Lung (tissue), 12 donors: Measurements from ENCODE around the gene CSGALNACT2. TPM values are rescaled to one million over a fixed set of nuclear protein-coding genes. Genes with fewer than 3 reads are reported as not detected.

ENCODE experiments used
- ATAC-seq: fragments of 200-7000 bp; cut with Tn5 transposase; one replicate; pipeline ENCODE4 v1.9.1; 2020; ENCODE audit warnings: moderate number of reproducible peaks; ENCODE audit not compliant: insufficient read depth, low FRiP score
- DNase-seq, 3 donors: peaks; one replicate each; pipeline ENCODE4 v3.0.0-alpha.2; 2013 to 2017
- H3K27ac ChIP-seq, 2 donors: one replicate each; pipeline ENCODE4 v1.5.1; 2013; ENCODE audit warnings: mild to moderate bottlenecking in 2 of 2, moderate library complexity in 2 of 2, control low read depth in 1 of 2, inconsistent platforms in 1 of 2, low read depth in 1 of 2, low read length in 1 of 2
- H3K27me3 ChIP-seq, 3 donors: one replicate each; pipeline ENCODE4 v1.5.1; 2013; ENCODE audit warnings: low read length in 2 of 3; ENCODE audit not compliant: control insufficient read depth in 3 of 3, insufficient read depth in 3 of 3
- H3K36me3 ChIP-seq, 4 donors: one replicate each; pipeline ENCODE4 v1.5.1; 2013; ENCODE audit warnings: low read length in 4 of 4, mild to moderate bottlenecking in 1 of 4, moderate library complexity in 1 of 4; ENCODE audit not compliant: control insufficient read depth in 4 of 4, insufficient read depth in 4 of 4
- H3K4me1 ChIP-seq, 5 donors: one replicate each; pipeline ENCODE4 v1.5.1; 2013; ENCODE audit warnings: low read length in 5 of 5, mild to moderate bottlenecking in 2 of 5, moderate library complexity in 1 of 5; ENCODE audit not compliant: control insufficient read depth in 5 of 5, insufficient read depth in 5 of 5
- H3K4me3 ChIP-seq: one replicate; pipeline ENCODE4 v1.5.1; 2013; ENCODE audit warnings: mild to moderate bottlenecking, control low read depth, moderate library complexity
- H3K9ac ChIP-seq, 2 donors: one replicate each; pipeline ENCODE4 v1.5.1; 2013; ENCODE audit warnings: low read length in 2 of 2, control low read depth in 1 of 2; ENCODE audit not compliant: insufficient read depth in 1 of 2
- H3K9me3 ChIP-seq, 4 donors: one replicate each; pipeline ENCODE4 v1.5.1; 2013; ENCODE audit warnings: low read length in 3 of 4, mild to moderate bottlenecking in 1 of 4, moderate library complexity in 1 of 4; ENCODE audit not compliant: control insufficient read depth in 4 of 4, insufficient read depth in 3 of 4
- WGBS, 2 donors: extraction: QIAGEN DNeasy Blood & Tissue Kit; methylation state at CpG; one replicate each; pipeline ENCODE4 v1.1.7; 2013; 5-methylcytosine and 5-hydroxymethylcytosine counted together
- polyA plus RNA-seq, 2 donors: library from polyadenylated mRNA; stranded (reverse); fragments of 200-250 nt; gene quantifications; one replicate each; pipeline ENCODE4 v1.2.1, GENCODE V29; 2013
- total RNA-seq, 2 donors: library from RNA; depleted of rRNA in 1 of 2; stranded (reverse); fragments of >200 nt in 1 of 2; gene quantifications; one replicate each; pipeline ENCODE4 v1.2.1, GENCODE V29; 2014 to 2021
- TF ChIP-seq, protein P1 (sequence below): IDR thresholded peaks from 2 replicates; pipeline ENCODE4 v1.5.1; 2012; ENCODE audit warnings: mild to moderate bottlenecking; ENCODE audit errors: control extremely low read depth, extremely low read depth
- donor health status: control.
- donor health status: control.
- donor health status: Bipolar disorder and iron deficiency.
- donor health status: healthy.
- donor health status: DM: yes; HTN: yes; CAD: no.

Gene CSGALNACT2
- total and polyA plus RNA-seq, 4 donors: 9.8 to 48.4 (median 33.3) TPM

DNA sequence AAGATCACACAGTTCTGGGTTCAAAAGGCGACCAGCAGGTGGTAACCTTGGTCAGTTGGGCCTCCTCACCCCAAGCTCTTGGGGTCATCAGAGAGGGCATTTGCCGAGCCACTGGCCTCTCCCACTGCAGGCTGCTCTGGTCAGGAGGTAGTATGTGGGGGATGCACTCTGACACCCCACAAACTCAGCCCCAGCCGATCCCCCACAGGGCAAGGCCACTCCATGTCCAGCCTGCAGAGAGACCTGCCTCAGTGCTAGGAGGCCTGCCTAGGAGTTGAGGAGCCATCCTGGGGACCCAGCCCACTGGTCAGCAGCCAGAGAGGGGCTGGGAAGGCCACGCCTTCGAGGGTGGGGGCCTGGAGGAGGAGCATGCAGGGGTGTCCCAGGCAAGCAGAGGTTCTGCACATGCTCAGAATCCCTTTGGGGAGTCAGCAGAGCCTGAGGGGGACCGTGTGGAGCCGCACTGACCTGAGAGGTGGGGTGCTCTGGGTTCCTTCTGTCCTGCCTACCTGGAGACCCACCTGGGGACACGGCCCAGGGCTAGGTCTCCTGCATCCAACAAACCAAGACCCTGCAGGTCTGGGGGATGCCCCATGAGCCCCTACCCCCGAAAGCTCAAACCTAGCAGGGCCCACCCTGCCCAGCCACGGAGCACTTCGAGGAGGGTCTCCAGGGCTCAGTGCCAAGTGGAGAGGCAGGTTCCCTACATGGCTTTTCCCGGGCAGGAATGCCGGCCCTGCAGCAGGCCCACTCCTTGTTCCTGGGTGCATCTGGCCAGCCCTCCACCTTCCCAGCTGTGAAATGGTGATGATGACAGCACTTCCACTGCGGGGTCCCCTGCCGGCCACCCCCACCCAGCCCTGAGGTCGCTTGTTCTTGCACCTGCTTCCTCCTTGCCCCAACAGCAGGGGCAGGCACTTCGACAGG, 70.2 kb downstream of the CSGALNACT2 start:
- H3K27me3 ChIP-seq: no peaks in the 10 kb centered on the region
- H3K4me1 ChIP-seq: peaks cover 0 to 2% (median 0%) of the 10 kb centered on the region in 5 donors
- peaks cover 0 to 3% (median 0%) of the 10 kb centered on the region in 4 donors for H3K9me3 ChIP-seq
- TF ChIP-seq, protein P1, sequence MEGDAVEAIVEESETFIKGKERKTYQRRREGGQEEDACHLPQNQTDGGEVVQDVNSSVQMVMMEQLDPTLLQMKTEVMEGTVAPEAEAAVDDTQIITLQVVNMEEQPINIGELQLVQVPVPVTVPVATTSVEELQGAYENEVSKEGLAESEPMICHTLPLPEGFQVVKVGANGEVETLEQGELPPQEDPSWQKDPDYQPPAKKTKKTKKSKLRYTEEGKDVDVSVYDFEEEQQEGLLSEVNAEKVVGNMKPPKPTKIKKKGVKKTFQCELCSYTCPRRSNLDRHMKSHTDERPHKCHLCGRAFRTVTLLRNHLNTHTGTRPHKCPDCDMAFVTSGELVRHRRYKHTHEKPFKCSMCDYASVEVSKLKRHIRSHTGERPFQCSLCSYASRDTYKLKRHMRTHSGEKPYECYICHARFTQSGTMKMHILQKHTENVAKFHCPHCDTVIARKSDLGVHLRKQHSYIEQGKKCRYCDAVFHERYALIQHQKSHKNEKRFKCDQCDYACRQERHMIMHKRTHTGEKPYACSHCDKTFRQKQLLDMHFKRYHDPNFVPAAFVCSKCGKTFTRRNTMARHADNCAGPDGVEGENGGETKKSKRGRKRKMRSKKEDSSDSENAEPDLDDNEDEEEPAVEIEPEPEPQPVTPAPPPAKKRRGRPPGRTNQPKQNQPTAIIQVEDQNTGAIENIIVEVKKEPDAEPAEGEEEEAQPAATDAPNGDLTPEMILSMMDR: no peak
- 75 to 77% methylated on average over 17 of the region's 17 CpGs for WGBS, 2 donors
- no peak for ATAC-seq
- no peak overlapping the region for H3K4me3 ChIP-seq
- peak in 1 of 3 donors; percentile 12 for DNase-seq
- no peak overlapping the region for H3K27ac ChIP-seq
- no peaks in the 10 kb centered on the region for H3K36me3 ChIP-seq
- no peak overlapping the region for H3K9ac ChIP-seq

DNA sequence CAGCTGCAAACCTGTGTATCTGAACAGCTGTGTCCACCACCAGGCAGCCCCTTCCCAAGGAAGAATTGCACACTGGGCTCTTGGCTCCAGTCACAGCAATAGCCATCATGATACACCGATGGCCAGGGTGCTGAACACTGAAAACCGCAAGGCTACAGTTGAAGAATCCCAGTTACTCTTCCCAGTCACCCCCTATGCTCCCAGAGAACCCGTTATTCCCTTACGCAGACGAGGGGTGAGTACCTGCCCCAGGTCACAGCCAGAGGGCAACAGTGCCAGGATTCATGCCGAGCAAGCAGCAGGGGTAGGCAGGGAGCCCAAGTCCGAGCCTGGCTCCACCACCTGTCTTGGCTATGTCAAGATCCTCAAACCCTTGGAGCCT, 70.8 kb downstream of the CSGALNACT2 start:
- Histone ChIP-seq H3K36me3 (no peaks in the 10 kb centered on the region), H3K4me3 (no peak overlapping the region), H3K27ac (no peak overlapping the region), H3K9me3 (peaks cover 0 to 3% (median 0%) of the 10 kb centered on the region in 4 donors), H3K27me3 (no peaks in the 10 kb centered on the region), H3K9ac (no peak overlapping the region), H3K4me1 (no peaks in the 10 kb centered on the region)
- ATAC-seq (no peak), DNase-seq (no peak)
- TF ChIP-seq, protein P1: no peak
- WGBS, 2 donors: 87 to 91% methylated on average over 7 of the region's 7 CpGs

DNA sequence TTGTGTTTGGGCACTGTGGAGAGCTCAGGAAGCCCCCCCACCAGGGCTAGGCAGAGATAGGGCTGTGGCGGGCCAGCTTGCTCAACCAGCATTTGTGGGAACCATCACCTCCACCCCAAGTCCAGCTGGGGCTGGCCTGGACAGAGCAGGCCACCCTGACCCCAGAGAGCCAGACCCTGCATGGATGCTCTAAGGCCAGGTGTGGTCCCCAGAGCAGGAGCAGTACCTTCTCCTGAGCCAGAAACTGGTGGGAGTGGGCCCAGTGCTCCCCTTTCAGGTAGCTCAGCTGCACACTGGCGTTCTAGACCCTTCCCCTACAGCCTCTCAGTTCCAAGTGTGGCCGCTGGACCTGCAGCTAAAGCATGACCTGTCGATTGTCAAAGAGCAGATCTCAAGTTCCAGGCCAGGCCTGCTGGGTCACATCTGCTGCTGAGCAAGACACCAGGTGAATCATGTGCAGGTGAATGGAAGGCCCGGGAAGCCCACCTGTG, 71.5 kb downstream of the CSGALNACT2 start:
- TF ChIP-seq, protein P1: no peak
- peaks cover 0 to 3% (median 0%) of the 10 kb centered on the region in 4 donors for H3K9me3 ChIP-seq
- no peak for DNase-seq
- H3K4me3 ChIP-seq: no peak overlapping the region
- H3K27ac ChIP-seq: no peak overlapping the region
- no peaks in the 10 kb centered on the region for H3K27me3 ChIP-seq
- no peak for ATAC-seq
- H3K36me3 ChIP-seq: no peaks in the 10 kb centered on the region
- no peak overlapping the region for H3K9ac ChIP-seq
- no peaks in the 10 kb centered on the region for H3K4me1 ChIP-seq
- 88 to 92% methylated on average over 5 of the region's 5 CpGs for WGBS, 2 donors
